ENCODE data around the gene PROSER3.

- TF ChIP-seq EP300 (IDR thresholded peaks at IDR 0.05) (no peak), CTCF (IDR thresholded peaks at IDR 0.05) (peak in 2 of 4 experiments; percentile 29 to 38), POLR2A (IDR thresholded peaks at IDR 0.05) (peak; percentile 31 to 39), POLR2AphosphoS5 (IDR thresholded peaks at IDR 0.05) (peak; percentile 90)
These were observed 17.4 kb upstream of the PROSER3 start for GRCh38 chr19:35740423-35741202.

All from gastroesophageal sphincter (tissue), 3 donors.